Neural progenitor cell (in vitro differentiated cells): ENCODE data around the gene GP1BB.

Experiments
- EZH2 ChIP-seq: fragments of 200-600 bp; sonication (generic); IDR thresholded peaks from 2 replicates; pipeline ENCODE4 v1.6.1; 2017; ENCODE audit warnings: antibody characterized with exemption, mild to moderate bottlenecking, moderate library complexity
- TF ChIP-seq, protein P1 (sequence below): fragments of 200-600 bp; sonication (generic); IDR thresholded peaks from 2 replicates; pipeline ENCODE4 v1.5.1; 2017; ENCODE audit warnings: antibody characterized with exemption, mild to moderate bottlenecking

DNA sequence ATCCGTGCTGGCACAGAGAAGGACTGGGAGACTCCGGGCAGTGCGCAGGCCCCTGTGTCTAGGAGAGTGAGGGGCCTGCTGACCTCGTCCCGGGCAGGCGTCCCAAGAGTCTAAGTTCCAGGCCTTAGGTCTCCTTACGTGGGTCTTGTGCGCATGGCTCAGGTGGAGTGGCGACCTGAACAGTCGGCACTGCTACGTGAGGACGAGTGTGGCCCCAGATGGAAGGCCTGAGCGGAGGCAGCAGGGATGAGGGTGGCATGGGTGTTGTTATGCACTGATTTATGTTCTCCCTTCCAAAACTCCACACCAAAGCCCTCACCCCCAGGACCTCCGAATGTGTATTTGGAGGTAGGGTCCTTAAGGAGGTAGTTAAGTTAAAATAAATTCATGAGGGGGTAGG, 29.8 kb upstream of the GP1BB start:
- TF ChIP-seq, protein P1, sequence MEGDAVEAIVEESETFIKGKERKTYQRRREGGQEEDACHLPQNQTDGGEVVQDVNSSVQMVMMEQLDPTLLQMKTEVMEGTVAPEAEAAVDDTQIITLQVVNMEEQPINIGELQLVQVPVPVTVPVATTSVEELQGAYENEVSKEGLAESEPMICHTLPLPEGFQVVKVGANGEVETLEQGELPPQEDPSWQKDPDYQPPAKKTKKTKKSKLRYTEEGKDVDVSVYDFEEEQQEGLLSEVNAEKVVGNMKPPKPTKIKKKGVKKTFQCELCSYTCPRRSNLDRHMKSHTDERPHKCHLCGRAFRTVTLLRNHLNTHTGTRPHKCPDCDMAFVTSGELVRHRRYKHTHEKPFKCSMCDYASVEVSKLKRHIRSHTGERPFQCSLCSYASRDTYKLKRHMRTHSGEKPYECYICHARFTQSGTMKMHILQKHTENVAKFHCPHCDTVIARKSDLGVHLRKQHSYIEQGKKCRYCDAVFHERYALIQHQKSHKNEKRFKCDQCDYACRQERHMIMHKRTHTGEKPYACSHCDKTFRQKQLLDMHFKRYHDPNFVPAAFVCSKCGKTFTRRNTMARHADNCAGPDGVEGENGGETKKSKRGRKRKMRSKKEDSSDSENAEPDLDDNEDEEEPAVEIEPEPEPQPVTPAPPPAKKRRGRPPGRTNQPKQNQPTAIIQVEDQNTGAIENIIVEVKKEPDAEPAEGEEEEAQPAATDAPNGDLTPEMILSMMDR = no peak
- no peak for TF ChIP-seq EZH2
